NCI-H524 (cell line): Measurements from ENCODE around the gene SLAMF9.
A peak's percentile ranks its signal among the peaks of the same experiment; 100 is the strongest.

ENCODE experiments used
- DNase-seq, 2 experiments: peaks; one replicate each; lab custom pipeline; 2025; lab: John Stamatoyannopoulos, UW

The SLAMF9 gene

GRCh38 chr1:159934136-159935039 is 19.6 kb downstream of the SLAMF9 start:
- no peak for DNase-seq

- no peak for DNase-seq
These were observed 20.7 kb downstream of the SLAMF9 start for GRCh38 chr1:159933347-159933746.

DNA sequence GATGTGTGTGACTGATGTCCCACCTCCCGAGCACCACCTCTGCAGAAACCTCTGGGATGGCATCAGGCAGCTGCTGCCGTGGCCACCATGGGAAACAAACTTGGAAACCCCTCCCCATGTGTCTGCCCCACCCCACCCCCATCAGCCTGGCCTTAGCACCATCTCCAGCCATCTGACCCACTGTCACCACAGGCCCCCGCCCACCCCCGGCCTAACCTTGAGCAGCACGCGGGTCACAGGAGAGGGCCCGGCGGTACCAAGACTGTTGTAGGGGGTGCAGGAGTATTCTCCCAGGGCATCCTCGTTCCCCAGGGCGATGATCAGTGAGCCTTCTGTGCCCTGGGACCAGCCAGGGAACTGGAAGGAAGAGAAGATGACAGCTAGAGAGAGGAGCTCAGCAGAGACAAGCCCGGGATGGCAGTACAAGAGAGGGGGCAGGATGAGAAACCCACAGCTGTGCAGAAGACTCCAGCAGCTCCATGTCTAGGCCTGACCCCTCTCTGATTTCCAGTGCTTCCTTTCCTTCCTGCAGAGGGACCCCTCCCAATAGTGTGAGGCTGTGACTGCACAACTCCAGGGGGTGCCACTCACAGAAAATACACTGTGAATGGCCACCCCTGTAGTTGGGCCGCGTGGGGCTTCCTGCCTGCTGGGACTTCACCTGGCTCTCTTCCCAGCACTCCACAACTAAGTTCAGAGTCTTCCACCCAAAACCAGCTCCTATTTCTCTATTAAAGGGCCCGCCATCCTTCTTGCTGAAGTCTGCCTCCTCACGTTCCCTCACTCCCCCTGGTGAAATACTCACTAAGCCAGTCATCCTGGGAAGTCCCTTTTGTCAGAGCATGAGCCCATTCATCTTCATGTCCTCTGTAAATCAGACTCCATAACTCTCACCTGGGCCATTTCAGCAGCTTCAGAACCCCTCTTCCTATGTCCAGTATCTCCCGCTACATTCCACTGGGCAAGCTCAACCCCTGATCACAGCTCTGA is 21.4 kb downstream of the SLAMF9 start:
- DNase-seq = no peak

DNA sequence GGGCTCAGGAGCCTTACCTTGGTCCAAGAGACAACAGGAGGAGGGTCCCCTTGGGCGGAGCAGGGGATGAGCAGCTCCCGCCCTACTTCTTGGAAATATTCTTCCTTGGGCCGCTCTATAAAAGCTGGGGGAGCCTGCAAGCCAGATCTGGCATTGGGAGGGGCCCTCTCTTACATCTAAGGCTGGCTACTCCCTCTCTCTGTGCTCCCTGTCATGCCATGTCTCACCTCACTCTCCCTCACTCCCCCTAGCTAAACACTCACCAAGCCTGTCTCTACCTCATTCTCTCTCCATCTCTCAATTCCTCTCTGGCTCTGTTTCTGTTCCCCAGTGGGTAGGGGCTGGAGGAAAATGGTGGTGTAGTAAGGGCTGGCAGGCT is 22.3 kb downstream of the SLAMF9 start:
- DNase-seq = no peak

GRCh38 chr1:159931101-159931794 is 22.8 kb downstream of the SLAMF9 start:
- no peak for DNase-seq

DNA sequence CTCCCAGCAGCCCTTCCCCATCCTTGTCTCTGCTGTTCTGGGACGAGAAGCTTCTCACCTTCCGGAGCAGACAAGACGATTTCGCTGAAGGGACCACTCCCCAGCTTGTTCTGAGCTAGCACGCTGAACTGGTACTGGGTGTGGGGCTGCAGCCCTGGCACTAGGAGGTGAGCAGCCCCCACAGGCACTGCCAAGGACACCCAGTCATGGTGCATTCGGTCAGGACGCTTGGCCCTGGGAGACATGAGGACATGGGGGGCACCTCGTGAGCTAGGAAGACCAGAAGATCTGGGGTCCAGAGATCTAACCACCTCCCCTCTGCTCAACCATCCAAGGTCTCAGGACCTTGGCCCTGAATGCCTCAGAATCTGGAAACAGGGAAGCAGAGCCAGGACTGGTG is 23.4 kb downstream of the SLAMF9 start:
- DNase-seq = no peak

DNA sequence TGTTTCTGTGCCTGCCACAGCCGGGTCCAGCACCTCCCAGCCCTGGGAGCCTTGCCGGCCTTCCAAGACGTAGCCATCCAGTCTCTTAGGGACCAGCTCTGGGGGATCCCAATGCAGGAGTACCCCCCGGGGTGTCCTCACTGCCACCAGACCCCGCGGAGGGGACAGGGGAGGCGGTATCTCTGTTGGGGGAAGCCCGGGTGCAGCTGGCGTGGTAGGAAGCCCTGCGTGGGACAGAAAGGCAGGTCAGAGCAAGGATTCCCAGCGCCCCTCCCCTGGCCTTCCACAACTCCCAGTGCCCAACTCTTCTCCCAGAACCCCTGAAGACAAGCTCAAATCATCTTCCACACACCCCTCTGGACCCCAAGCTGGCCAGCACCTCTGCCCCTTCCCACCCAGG is 23.8 kb downstream of the SLAMF9 start:
- no peak for DNase-seq

DNA sequence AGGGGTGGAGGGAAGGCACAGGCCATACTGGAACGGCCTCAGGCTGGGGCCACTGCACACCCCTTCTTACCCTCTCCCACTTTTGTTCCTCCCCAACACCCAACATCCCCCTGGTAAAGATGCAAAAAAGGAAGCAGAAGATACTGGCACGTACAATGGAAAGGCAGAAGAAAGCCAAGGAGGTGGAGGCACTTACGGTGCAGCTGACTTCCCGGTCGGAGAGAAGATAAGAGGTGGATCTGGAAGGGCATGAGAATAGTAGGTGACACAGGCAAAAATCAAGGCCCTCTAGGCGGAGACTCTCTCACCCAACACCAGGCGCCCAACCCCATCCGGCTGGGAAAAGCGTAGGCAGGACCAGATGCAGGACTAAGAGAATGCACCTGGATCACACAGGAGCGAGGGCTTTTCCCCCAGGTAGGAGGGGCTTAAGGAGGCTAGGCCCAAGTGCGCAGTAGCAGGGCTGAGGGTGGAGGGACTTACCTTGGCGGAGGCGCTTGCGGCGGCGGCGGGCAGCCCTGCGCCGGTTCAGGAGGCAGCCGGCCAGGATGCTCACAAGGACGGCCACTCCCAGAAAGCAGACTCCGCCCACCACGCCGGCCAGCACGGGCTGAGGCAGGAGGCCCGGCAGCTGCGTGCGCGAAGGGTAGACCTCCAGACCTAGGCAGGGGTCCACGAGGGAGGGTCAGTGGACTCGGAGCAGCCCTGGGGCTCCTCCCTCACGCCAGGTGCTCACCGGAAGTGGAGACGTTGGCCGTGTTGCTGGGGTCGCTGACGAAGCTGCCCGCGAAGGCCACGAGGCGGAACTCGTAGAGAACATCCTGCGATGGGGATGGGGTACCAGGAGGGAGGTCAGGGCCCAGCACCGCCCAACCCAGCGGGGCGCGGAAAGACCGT is 24.6 kb downstream of the SLAMF9 start:
- no peak for DNase-seq

GRCh38 chr1:159928491-159929050 is 25.5 kb downstream of the SLAMF9 start:
- no peak for DNase-seq

DNA sequence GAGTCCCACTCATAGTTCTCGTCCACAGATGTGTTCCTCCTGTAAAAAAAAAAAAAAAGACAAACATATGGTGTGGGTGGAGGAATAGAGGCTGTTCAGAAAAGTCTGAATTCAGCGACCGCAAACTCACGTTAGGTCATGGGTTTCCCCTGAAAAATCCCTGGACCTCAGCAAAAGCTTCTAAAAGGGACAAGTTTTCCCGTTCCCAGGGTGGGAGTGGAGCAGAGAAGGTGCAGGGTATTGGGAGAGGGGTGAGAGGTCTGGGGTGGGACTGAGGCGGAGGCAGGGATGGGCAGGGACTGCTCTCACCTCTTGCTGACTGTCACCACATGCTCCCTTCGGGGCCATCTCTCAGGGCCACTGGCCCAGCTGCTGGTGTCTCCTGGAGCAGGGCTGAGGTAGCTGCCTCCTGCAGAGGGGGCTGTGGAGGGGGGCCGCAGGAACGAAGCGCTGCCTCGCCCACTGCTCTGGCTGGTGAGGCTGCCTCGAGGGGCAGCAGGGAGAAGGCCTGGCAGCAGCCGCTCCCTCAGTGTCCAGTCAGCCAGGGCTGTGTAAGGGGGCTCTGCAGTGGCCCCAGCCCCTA is 26.1 kb downstream of the SLAMF9 start:
- DNase-seq = peak; percentile 78 to 83

GRCh38 chr1:159927211-159927848 is 26.7 kb downstream of the SLAMF9 start:
- DNase-seq = no peak

GRCh38 chr1:159925719-159926078 is 28.3 kb downstream of the SLAMF9 start:
- no peak for DNase-seq

GRCh38 chr1:159924791-159925718 is 29.0 kb downstream of the SLAMF9 start, which contains the start of gene TAGLN2:
Gene TAGLN2 (minus strand): TSS chr1:159925507. CDS start chr1:159920509, 4,998 bp downstream.
- peak in 1 of 2 experiments; percentile 62 for DNase-seq

- DNase-seq = no peak
These were observed 29.8 kb downstream of the SLAMF9 start for GRCh38 chr1:159924025-159924790.

DNA sequence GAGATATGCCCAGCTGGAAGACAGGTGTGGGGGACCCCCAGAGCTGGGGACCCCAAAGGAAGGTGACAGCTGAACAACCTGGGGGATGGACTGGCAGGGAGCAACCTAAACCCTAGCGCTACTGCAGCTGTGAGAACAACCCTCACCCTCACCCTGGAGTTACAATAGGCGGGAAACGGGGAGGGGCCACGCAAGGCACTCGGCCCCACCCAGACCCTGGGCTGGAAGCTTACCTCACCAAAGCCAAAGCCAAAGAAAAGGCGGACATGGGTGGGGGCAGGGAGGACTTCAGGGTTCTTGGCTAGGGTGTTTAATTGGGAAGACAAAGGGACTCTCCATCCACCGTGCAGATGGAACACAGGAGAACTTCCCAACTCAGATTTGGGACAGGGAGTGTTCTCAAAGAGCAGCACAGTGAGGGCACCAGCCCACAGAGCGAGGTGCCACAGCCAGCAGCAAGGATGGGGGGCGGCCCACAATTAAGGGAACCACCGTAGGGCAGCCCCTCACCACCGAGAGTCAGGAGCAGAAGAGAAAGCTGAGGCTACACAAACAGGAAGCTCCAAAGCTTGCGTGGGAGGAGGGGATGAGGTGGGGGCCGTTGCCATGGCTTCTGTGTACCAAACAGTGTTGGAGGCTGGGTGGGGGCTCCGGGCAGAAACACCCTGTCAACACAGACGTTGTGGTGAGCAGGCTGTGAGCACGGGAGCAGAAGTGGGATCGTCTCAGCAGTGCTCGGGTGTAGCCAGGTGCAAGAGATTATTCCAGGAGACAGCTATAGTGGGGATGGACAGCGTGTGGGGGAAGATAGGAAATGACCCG is 30.6 kb downstream of the SLAMF9 start:
- no peak for DNase-seq

DNA sequence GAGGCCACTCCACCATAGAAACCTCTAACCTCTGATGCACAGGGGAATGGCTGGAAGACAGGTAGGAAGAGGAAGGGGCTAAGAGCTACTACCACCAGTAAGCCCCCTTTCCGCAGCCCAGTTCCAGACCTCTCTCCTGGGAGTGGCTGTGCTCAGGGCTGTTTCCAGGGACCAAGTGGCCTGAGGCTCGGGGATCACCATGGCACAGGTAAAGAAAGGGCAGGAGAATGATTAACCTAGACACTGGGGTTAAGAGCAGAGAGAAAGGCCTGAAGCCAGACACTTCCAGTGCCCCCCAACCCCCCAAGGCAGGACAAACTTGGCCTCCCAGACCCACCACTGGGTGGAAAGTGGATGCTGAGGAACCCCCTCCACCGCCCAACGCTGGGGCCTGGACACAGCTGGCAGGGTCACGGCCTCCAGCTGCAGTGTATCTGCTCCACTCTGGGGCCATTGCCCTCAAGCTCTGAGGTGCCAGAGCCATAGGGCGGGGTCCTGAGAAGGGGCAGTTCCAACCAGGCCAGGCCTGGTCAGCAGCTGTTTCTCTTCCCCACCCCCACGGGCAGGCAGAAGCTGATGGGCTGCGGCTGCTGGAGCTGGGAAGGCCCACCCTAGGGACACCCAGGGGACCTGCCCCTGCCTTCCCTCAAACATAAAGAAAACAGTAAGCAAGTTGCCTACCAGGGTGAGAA is 31.4 kb downstream of the SLAMF9 start:
- DNase-seq = no peak
